CD4-positive, alpha-beta T cell treated with Interferon alpha-2 for 1 hour (primary cell): Measurements from ENCODE around the gene KRT9.
"Not testable (repeated sequence)": the region's sequence is repeated elsewhere in the genome, so short reads cannot be mapped to it uniquely, and the experiment has no call there.

ENCODE experiments used
- DNase-seq, 2 donors: peaks; one replicate each; pipeline ENCODE4 v3.0.0-alpha.2; 2020 to 2022

Gene KRT9

DNA sequence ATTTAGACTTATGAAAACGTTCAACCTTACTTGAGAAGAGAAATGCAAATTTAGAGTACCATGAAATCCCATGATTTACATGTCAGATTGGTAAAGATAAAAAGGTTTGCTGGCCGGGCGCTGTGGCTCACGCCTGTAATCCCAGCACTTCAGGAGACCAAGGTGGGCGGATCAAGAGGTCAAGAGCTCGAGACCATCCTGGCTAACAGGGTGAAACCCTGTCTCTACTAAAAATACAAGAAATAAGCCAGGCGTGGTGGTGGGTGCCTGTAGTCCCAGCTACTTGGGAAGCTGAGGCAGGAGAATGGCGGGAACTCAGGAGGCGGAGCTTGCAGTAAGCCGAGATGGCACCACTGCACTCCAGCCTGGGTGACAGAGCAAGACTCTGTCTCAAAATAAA, 29.1 kb downstream of the KRT9 start:
- not testable (repeated sequence) for DNase-seq

DNA sequence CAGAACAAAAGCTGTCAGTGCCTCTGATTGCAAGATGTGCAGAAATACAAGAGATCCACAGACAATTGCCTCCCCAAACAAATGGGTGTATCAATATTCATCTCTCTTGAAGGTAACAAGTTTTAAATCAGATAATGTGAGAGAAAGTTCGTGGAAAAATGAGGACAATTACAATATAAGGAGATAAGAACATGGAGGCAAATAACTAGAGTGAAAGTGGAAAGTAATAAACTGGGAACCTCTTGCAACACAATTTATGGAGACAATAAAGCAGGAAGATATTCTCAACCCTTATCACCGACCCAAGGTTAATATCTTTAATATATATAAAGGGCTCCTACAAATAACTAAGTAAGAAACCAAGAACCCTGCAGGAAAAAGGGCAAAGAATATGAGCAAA, 29.5 kb downstream of the KRT9 start:
- no peak for DNase-seq

DNA sequence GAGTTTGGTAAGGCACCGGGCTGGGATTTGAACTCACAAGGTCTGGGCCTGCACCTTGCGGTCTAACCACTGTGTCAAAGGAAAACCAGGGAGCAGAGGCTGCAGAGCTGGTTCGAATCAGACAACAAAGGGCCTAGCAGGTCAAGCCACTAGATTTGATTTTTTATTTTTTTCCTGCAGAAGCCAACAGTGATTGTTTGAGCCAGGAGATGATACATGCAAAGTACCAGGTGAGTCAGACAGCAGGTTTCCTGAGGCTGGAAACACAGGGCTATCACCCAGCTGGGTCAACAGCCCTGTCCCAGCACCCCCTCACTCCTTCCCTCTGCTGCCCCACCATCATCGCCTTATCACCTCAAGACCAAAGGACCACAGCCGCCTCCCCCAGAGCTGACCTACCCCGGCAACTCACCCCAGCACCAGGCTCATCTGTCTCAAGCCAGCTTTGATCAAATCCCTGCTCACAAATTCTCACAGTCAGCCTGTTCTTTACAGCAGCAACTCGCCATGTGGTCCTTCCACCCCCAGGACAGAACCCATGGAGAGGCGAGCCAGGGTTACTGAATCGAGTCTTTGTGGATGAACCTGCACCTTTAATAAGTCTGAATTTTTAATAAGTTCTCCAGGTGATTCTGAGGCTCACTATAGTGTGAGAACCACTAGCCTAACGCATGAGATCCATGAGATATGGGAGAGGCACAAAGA, 30.8 kb downstream of the KRT9 start:
- DNase-seq: no peak

DNA sequence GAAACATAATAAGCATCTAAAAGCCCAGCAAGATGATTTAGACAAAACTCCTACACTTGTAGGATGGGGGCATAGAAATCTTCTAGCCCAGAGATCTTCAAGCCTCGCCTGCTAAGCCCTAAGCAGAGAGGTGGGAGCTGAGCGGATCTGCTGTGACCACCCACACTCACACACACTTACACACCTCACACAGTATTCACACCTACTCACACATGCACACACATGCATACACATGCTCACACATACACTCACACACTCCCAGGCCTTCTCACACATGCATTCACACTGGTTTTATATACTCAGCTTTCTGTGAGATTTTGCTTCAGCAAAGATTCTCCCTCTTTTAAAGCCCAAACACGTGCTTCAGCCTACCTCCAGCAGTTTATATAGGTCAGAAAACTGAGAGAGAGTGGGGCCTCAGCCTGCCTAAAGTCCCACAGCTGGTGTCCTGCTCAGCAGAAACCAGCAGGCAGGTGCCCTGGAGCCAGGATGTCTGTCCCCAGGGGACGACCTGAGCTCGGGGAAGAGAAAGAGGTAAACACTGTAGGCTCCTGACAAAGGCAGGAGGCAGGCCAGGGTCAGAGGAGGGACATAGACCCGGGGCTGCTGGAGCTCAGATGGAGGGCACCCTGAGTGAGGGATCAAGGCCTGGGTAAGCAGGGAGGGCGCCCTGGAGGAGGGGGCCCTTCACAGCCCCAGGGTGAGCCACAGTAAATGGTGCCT, 31.7 kb downstream of the KRT9 start:
- no peak for DNase-seq

DNA sequence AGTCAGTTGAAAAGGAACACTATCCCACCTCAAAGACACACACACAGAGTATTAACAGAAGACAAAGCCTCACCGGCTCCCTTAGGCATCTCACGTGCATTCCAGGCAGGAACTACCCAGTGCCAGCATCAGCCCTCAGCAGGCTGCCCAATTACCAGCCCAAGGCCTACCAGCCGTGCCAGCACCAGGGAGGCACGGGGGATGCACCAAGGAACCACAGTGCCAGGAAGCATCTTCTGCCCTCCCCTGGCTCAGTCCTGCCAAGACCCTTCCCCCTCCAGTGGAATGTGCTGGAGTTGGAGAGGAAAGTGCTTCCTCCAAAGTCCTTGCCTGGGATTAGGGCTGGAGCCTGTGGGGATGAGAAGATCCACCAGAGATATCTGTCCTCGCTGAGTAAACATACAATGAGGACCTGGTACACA, 32.8 kb downstream of the KRT9 start:
- DNase-seq: no peak

DNA sequence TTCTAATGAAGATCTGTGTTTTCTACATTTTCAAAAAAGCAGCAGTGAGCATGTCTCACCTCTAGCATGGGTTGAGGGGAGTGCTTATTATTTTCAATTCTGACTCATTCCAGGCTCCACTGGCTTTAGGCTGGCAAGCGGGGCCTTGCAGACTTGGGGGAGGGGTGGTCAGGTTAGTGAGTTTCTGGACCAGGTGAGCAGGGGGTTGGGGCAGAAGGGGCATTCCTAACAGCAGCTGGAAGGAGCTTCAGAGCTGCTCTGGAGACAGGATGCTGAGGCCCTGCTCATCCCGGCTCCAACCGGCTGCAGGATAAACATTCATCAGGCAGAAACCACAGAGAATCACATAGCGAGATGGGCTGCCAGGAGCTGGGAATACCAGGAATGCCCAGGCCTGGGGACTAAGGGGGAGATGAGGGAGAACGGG, 33.3 kb downstream of the KRT9 start:
- DNase-seq: no peak

DNA sequence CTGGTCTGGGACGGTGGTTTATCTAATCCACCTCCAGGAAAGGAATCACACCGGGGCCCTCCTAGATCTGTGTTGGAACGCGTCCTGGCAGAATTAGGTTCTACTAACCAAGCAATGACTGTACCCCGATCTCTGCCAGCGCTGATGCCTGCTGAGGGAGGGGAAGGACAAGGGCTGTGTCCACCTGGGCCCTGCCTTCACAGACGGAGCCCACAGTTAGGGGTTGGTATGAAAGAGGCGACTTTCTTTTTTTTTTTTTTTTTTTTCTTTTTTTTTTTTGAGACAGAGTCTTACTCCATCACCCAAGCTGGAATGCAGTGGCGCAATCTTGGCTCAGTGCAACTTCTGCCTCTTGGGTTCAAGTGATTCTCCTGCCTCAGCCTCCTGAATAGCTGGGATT, 33.9 kb downstream of the KRT9 start:
- DNase-seq: no peak

DNA sequence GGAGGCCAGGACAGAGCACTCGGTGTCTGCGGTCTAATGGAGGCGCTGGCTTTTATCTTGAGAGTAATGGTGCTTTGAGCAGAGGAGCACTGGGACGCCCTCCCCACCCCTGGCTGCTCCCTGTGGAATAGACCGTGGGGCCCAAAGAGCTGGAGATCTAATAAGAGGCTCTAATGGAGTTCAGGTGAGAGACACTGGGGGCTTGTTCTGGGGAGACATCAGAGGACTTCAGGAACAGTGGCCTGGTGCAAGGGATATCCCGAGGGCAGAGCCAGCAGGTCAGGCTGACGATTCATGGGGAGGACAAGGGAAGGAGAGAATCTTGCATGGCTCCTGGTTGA, 34.3 kb downstream of the KRT9 start:
- no peak for DNase-seq

DNA sequence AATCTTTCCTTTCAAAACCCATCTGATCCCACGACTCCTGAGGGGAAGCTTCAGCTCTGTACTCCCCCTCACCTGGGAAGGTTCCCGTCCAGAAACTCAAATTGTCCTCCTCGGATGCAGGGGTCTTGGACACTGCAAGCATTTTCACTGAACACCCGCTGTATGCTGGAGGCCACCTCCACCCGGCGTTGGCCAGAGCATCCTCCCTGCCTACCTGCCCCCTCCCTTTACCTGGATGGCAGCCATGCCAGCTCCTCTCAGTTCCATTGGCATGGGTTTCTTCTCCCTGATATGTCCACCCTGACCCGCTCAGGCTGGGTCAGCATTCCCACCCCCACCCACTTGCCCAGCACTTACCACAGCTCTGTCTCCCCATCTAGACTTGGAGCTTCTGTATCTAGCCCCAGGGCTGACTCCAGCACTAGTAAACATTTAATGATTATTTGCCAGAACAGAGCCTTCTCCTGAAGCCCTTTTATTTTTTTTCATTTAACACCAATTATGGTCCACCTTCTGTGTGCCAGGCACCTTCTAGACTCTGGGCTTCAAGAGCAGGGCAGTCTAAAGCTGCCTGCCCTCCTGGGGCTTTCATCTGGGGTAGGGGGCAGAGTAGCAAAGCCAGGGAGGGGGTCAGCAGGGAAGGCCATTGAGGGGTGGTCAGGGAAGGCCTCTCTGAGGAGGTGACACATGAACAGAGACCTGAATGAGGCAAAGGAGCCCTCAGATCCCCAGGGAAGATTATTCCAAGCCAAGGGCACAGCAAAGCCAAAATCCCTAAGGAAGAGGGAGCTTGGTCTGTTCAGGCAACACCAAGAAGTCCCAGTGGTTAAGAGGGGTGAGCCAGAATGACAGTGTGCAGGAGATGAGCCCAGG, 34.9 kb downstream of the KRT9 start:
- no peak for DNase-seq

DNA sequence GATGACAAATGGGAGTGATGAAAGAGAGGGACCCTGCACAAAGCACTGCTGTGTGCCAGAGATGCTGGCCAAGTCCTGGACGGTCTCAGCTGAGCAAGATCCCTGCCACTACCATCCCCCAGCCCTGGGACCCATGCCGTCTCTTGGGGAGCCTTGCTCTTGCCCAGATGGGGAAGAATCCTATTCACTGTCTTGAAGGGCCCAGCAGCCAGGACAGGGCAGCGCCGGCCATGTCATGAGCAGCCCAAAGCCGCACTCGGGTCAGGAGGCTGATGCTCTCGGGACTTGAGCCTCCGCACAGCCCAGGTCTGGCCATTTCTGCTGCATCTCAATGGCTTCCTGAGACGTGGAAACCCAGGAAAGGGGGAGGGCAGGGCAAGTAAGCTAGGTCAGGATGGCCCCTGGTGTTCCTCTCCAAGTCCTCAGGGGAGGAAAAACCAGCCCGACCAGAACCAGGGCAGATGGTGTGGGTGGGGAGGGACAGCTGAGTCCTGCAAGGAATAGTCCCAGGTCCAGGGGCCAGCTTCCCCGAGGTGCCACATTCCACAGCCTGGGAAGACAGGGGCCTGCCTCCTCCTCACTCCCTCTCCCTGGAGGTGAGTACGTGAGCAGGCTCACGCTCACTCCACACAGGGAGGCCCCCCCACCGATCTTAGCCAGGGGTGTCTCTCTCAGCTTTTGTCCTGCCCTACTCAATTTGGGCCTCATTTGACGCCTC, 35.9 kb downstream of the KRT9 start:
- no peak for DNase-seq

DNA sequence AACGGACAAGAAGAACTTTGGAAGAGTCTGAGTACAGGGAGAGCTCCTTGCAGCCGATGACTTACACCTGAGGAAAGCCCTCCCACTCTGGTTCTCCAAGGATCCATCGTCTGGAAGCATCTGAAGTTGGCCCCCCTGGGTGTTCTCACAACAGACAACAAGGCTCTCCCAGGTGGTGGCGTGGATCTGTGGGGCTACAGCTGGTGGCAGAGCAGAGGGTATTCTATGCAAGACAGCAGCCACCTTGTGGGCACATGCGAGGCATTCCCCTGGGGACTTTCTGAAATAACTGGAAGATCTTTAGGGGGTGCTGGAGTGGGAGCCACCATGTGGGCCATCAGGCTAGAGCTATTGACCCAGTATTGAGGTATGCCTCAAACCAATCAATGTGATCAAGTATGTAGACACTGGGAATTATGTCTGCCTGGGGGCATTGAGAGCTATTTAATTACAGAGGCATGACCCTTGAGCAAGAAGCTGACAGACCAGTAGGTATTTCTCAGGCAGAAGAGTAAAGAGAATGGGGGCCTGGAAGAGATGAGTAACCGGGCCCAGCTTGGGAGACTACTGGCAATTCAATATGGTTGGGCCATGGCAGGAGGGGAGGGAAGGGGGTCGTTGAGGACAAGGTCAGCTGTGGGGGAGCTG, 36.8 kb downstream of the KRT9 start:
- DNase-seq: no peak

DNA sequence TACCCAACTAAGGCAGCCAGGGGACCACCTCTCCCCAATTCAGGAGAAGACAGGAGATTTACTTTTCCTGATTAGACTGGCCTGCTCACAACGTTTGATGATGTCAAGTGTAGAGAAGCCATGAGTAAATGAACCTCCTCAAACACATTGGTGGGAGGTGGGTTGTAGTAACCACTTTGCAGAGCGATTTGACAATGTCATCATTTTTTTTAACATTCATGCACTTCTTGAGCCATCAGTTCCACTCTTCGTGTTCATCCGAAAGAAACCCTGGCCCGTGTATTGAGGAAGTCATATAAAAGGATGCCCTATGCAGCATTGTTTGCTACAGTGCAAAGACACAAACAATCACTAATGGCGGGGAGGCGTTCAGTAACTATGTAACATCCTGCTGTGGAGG, 38.2 kb downstream of the KRT9 start:
- no peak for DNase-seq

DNA sequence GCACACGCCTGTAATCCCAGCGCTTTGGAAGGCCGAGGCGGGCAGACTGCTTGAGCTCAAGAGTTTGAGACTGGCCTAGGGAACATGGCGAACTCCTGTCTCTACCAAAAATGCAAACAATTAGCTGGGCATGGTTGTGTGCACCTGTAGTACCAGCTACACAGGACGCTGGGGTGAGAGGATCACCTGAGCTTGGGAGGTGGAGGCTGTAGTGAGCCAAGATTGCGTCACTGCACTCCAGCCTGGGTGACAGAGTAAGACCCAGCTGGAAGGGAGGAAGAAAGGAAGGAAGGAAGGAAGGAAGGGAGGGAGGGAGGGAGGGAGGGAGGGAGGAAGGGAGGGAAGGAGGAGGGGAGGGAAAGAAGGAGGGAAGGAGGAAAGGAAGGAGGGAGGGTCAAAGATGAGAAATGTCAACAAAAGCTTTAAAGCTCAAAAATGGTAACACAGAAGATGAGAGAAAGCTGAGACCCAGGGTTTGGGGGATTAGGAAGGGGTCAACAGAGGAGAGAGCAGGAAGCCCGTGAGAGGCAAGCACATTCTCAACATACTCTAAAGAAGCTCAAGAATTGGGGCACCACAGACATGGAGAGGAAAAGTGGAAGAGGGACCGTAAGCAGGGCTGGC, 38.8 kb downstream of the KRT9 start:
- no peak for DNase-seq

DNA sequence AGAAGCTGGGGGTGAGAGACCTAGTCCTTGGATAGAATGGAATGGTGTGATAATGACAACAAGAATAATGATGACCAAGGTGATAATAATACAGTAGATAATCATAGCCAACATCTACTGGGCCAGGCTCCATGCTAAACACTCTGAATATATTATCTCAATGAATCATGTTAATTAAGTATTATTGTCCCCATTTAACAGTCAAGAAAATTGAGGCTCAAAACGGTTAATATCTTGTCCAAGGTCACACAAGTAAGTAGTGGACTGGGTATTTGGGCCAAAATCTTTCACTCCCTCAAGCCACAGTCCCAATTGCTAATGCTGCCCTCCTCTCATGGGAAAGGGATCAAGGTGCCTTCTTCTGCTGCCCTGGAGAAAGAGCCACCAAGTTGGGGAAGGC, 39.9 kb downstream of the KRT9 start:
- DNase-seq: no peak

DNA sequence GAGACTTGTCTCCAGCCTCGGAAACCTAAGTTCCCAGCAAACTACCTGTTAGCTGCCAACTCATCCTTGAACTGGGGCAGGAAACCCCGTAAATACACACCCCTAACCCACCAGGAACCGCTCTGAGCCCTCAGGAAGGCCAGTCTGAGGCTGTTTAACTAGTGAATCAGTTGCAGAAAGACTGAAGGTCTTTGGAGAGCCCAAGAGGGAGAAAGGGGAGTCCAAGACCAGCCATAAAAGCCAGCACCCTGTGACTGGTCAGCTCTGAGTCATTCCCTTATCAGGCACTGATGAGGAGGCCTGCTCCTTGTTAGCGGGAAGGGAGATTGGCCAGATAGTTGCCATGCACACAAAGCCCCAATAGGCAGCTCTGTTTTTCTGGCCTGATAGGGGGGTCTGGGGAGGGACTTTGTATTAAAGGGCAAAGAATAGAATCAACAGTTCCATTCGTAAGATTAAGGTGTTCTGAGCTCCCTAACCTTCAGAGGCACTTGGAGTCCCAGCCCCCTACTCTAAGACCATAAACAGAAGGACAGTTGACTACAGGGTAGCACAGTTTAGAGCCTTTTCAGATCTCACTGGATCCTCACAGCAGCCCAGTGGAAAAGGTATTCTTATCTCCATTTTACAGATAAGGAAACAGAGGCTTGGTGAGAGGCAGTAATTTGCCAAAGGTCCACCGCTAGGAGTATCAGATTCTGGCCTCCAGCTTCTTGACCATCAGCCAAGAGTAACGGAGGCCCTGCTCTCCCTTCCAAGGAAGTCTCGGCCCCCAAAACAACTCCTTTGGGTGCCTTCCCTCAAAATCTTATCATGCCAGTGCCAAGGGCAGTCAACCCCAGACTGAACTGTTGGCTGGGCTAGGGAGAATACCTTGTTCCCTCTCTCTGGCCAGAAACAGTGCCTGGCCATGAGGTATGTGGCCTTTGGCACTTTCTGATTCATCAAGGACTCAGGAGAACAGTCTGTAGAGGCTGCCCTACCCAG, 41.5 kb downstream of the KRT9 start:
- DNase-seq: no peak

DNA sequence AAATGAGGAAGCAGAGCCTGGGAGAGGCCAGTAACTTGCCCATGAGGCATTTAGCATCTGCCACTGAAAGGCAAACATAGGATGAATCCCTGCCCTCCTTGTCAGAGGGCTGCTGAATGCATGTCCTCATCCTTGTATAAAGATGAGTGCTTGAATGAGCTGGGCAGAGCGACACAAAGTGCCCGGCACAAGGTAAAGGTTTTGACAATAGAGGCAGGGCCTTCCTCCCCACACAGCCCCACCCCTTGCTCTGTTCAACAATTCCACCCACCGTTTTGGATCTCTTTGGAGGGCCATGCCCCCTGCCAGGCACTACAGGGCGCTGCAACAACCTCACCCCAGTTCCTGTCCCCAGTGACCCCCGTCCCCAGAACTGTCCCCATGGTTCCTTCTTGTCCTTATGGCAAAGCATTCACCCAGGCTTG, 42.4 kb downstream of the KRT9 start:
- DNase-seq: no peak

DNA sequence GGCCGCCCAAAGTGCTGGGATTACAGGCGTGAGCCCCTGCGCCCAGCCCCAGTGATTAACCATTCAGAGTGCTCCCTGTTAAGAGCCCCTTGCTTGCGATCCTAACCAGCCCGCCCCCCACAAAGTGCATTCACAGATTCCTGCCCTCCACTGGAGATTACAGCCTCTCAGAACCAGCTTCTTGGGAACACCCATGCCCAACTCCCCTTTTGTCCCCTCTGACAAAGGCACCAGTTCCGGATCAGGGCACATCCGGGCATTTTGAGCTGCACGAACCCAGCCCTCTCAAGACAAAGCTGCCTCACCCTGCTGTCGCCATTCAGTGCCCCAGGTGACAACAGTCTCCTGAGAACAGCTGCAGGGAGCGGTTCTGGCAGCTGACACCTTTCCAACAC, 42.9 kb downstream of the KRT9 start:
- DNase-seq: no peak

DNA sequence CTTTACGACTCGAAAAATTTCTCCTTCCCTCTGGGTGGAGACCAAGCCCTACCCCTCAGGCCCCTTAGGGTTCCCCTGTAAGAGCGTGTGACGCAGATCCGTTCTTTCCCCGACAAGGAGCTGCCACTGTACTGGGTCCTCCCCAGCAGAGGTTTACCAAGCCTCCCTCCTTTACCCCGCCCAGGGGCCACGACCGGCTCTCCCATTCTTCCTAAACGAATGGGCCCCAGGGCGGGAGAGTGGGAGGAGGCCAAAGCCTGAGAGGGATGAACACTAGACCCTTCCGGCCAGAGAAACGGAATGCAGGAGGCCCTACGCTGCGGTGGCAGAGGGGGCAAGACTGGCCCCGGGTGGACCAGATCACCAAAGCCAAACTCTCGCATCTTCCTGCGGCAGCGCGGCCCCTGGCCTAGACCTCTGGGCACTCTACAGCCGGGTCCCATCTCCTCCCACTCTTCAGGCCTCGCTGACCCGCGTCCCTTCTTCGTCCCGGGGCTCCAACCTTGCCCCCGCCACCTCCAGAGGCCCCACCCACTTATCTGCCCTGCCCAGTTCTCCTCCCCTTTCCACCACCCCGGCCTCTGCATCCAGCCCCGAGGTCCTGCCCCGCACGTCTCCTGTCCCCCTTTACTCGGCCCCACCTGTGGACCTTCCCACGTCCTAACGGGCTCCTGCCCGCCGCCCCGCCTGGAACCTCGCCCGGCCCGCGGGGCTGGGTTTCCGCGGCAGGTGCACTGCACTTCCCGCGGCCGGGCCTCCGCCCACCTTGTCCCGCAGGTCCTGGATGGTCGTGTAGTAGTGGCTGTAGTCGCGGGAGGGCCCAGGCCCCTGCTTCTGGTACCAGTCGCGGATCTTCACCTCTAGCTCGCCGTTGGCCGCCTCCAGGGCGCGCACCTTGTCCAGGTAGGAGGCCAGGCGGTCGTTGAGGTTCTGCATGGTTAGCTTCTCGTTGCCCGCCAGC, 44.5 kb downstream of the KRT9 start:
- DNase-seq: no peak

DNA sequence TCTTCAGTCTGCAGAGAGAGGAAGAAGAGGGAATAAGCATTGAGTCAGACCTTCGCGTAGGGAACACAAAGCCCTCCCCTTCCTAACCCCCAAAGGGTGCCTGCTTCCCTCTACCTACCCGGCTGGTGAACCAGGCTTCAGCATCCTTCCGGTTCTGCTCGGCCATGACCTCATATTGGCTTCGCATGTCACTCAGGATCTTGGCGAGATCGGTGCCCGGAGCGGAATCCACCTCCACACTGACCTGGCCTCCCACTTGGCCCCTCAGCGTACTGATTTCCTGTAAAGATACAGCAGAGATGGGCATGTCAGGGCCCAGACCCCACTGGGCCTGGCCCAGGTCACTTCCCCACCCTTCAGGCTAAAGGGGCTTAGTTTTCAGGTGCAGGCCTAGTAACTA, 47.6 kb downstream of the KRT9 start:
- no peak for DNase-seq

DNA sequence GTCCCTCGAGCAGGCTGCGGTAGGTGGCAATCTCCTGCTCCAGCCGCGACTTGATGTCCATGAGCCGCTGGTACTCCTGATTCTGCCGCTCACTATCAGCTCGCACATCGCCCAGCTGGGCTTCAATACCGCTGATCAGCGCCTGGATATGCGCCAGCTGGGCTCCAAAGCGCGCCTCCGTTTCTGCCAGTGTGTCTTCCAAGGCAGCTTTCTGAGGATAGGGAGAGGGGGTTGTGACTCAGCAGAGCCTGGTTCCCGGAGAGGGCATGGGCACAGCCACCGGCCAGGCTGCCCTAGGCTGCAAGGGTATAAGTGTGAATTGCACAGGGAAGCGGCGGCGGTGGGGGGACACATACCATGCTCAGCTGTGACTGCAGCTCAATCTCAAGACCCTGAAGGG, 48.1 kb downstream of the KRT9 start:
- DNase-seq: no peak
